Urinary bladder (tissue), 4 donors: Measurements from ENCODE around the gene RASAL2. TPM values are rescaled to one million over a fixed set of nuclear protein-coding genes. Genes with fewer than 3 reads are reported as not detected.

ENCODE experiments used
- DNase-seq: peaks from one replicate; pipeline ENCODE4 v3.0.0-alpha.2; 2015; ENCODE audit errors: extremely low spot score
- H3K27ac ChIP-seq: one replicate; pipeline ENCODE4 v1.5.1; 2013; ENCODE audit warnings: low read depth, mild to moderate bottlenecking, moderate library complexity
- H3K36me3 ChIP-seq: one replicate; pipeline ENCODE4 v1.6.1; 2013; ENCODE audit warnings: mild to moderate bottlenecking, moderate library complexity; ENCODE audit not compliant: insufficient read depth
- H3K4me1 ChIP-seq: one replicate; pipeline ENCODE4 v1.6.1; 2013; ENCODE audit warnings: mild to moderate bottlenecking, moderate library complexity; ENCODE audit not compliant: insufficient read depth
- H3K4me3 ChIP-seq: one replicate; pipeline ENCODE4 v1.5.1; 2013; ENCODE audit warnings: low read depth, low read length
- WGBS: extraction: QIAGEN DNeasy Blood & Tissue Kit; methylation state at CpG from one replicate; pipeline ENCODE4 v1.1.7; 2013; 5-methylcytosine and 5-hydroxymethylcytosine counted together
- polyA plus RNA-seq: library from polyadenylated mRNA; stranded (reverse); fragments of 200-250 nt; gene quantifications from one replicate; pipeline ENCODE4 v1.2.3, GENCODE V29; 2013
- total RNA-seq: library from RNA; depleted of rRNA; stranded (reverse); fragments of >200 nt; gene quantifications from one replicate; pipeline ENCODE4 v1.2.3, GENCODE V29; 2014
- donor health status: healthy with polysubstance abuse.
- donor health status: healthy.

The RASAL2 gene
- total and polyA plus RNA-seq, 2 donors, result 8.8 to 29.2 TPM

DNA sequence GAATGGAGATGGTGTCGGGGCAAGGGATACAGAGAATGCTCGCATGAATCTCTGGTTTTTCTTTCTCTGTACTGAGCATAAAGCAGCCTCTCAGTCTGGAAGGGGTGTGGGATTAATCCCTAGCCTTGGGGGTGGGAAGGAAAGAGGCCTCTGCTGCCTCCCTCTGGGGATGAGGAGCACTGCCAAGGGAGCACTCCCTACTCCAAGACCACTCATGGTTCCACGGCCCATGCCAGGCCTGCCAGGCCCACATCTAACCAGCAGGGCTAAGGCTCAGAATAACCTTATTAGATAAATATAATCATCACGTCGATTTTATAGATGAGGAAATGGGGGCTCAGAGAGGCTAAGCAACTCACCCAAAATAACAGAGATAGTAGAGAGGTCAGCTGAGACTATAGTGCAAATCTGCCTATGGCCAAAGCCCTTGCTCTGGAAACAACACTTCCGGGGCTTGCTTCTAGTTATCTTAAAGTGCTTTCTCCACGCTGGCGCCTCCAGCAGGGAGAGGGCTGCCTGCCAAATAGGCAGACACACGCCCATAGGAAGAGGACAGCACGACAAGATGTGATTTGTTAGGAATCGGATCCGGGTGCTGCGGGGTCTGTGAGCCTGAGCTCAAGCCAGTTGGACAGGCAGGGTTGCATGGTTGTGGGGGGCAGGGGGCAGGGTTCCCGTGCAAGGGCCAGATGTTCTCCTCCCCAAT lies 419.5 kb downstream of the RASAL2 start:
- Histone ChIP-seq H3K4me3 (no peak overlapping the region), H3K36me3 (no peaks in the 10 kb centered on the region), H3K4me1 (no peaks in the 10 kb centered on the region), H3K27ac (no peak overlapping the region)
- WGBS, result 32% methylated on average over 14 of the region's 14 CpGs
- DNase-seq, result no peak

DNA sequence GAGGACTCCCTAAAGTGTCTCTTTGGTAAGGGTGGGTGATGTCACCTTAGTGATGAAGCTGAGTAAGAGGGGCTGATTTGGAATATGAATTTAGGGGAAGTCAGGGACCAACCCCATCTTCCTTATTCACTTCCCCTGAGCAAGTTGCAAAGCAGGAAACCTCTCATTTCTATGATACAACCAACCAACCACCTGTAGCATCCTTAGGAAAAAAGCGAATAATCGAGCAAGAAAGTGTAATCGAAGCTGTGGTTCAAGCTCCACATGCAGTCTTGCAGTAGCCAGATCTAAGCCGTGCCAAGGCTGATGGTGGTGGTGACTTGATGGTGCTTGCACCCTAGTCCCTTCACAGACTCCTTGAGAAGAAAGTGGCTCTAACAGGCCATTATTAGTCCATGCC lies 422.2 kb downstream of the RASAL2 start:
- DNase-seq, result no peak
- Histone ChIP-seq H3K27ac (no peak overlapping the region), H3K4me1 (no peaks in the 10 kb centered on the region), H3K36me3 (no peaks in the 10 kb centered on the region), H3K4me3 (no peak overlapping the region)
- WGBS, result 96% methylated on average over 4 of the region's 4 CpGs

DNA sequence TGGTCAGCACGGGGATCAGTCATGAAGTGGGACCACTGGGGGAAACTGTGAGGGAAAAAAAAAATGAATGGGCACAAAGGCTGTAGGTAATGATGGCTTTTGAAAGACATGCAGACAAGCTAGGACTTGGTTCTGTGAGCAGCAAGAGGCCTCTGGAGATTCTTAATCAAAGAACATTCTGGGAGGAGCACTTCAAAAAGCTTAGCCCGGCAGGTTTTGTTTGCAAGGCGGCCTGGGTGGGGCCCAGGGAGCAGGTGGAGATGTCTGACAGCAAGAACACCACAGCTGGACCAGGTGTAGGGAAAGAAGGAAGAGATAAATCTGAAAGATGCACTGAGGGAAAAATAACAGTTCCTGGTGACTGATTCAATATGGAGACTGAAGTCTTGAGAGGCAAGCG lies 425.0 kb downstream of the RASAL2 start:
- WGBS, result 78% methylated on average over 4 of the region's 4 CpGs
- DNase-seq, result no peak

DNA sequence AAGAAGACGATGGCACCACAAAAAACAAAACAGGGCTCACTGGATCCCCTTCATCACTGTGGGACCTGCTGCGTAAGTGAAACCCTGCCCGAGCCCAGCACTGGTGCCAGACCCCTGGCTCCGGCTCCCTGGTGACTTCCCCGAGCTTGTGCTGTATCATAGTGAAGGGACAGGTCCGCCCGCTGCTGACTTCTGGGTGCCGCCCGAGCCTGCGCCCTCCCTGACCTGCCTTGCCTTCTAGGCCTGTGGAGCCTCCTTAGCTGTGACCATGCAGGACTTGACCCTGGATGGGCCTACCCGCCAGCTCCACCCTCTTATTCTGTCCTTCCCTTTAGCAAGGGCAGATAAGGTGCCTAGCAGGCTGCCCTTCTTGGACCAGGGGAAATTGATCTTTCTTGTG lies 426.9 kb downstream of the RASAL2 start:
- H3K4me3 ChIP-seq, result no peak overlapping the region
- H3K27ac ChIP-seq, result no peak overlapping the region
- no peaks in the 10 kb centered on the region for H3K4me1 ChIP-seq
- no peak for DNase-seq
- 97% methylated on average over 11 of the region's 11 CpGs for WGBS
- no peaks in the 10 kb centered on the region for H3K36me3 ChIP-seq

More for the DNA sequence above, 425.0 kb downstream of the RASAL2 start:
- H3K4me3 ChIP-seq, result no peak overlapping the region
- H3K4me1 ChIP-seq, result no peaks in the 10 kb centered on the region
- no peak overlapping the region for H3K27ac ChIP-seq
- no peaks in the 10 kb centered on the region for H3K36me3 ChIP-seq

DNA sequence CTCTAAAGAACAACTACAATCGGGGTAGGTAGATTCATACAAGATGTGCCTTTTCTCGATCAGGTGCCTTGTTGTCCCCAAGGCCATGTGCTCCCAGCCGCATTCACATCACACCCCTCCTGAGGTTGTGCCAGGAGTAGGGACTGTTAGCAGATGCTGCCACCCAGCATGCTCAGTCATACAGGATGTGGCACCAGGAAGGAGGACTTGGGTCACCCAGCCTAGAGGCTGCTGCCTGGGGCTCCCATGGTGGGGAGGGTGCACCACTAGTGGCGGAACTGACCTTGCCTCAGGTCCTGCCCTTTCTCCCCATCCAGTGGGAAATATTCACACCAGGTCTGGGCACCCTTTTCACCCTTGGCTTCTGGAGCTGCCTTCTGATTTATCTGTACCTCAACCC lies 427.3 kb downstream of the RASAL2 start:
- DNase-seq, result no peak
- Histone ChIP-seq H3K27ac (no peak overlapping the region), H3K4me1 (no peaks in the 10 kb centered on the region), H3K36me3 (no peaks in the 10 kb centered on the region), H3K4me3 (no peak overlapping the region)
- WGBS, result 97% methylated on average over 4 of the region's 4 CpGs

DNA sequence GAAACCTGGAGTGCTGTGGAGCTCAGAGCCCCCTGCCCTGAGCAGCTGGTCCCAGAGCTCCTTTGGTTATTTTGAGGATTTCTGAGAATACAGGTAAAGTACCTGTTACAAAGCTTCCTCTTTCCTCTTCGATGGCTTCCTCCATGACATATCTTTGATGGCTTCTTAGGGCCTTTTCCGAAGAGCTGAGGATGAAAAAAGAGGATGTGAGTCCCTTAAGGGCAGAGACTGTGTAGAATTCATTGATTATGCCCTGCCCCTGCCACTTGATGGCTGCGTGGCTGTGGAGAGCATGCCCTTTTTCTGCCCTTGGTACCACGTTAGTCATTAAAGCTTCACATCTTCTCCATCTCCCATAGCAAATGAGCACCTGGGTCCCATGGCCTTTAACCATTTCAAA lies 433.2 kb downstream of the RASAL2 start:
- Histone ChIP-seq H3K27ac (no peak overlapping the region), H3K36me3 (no peaks in the 10 kb centered on the region), H3K4me3 (no peak overlapping the region), H3K4me1 (no peaks in the 10 kb centered on the region)
- no peak for DNase-seq
- 91% methylated on average over 4 of the region's 4 CpGs for WGBS

DNA sequence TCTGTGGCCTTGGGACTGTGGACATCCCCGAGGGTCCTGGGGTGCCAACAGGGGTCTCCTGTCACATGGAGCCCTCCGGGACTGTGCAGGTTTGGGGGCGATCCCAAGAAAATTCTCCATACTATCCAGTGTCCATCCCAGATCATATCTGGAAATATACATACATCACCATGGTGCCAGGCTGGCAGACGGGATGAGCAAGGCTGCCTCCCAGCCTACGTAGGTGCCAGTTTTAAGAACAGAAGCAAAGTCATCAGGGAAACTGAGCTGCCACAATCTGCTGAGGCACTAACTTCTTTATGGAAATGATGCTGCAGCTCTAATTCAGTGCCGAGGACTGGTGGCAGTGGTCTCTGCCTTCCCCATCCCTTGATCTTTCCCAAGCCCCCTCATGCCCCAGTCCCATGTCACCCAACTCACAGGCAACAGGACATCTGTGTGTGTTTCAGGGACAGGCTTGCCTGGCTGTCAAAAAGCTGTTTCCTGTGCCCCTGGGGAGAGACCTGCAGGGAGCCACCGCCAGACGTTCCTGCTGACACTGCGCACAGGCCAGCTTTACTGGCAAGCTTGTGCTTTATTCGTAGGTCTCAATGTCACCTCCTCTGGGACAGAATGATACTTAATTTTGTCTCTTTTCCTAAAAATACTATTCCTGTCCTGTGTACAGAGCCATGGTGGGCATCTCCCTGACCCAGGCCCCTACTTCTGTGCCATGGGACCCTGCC lies 434.5 kb downstream of the RASAL2 start:
- 90% methylated on average over 10 of the region's 10 CpGs for WGBS
- no peak overlapping the region for H3K27ac ChIP-seq
- no peak overlapping the region for H3K4me3 ChIP-seq
- no peaks in the 10 kb centered on the region for H3K4me1 ChIP-seq
- no peak for DNase-seq
- no peaks in the 10 kb centered on the region for H3K36me3 ChIP-seq

DNA sequence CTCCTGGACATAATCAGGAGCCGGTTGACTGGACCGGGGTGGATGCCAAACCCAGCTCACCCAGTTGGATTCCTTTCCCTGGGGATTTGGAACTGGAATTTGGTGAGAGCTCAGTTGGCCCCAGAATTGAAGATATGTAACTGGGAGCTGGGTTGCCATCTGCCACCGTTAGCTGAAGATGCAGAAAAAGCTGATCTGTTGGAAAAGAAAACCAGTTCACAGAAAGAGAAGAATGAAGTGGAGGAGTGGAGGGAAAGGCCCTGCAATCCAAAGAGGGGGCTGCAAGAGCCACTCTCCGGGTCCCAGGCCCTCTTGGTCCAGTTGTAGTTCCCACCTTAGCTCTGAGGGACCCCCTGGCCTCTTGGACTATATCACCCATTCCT lies 435.0 kb downstream of the RASAL2 start:
- H3K36me3 ChIP-seq, result no peaks in the 10 kb centered on the region
- 87% methylated on average over 4 of the region's 4 CpGs for WGBS
- no peak overlapping the region for H3K27ac ChIP-seq
- DNase-seq, result no peak
- H3K4me3 ChIP-seq, result no peak overlapping the region
- H3K4me1 ChIP-seq, result no peaks in the 10 kb centered on the region

DNA sequence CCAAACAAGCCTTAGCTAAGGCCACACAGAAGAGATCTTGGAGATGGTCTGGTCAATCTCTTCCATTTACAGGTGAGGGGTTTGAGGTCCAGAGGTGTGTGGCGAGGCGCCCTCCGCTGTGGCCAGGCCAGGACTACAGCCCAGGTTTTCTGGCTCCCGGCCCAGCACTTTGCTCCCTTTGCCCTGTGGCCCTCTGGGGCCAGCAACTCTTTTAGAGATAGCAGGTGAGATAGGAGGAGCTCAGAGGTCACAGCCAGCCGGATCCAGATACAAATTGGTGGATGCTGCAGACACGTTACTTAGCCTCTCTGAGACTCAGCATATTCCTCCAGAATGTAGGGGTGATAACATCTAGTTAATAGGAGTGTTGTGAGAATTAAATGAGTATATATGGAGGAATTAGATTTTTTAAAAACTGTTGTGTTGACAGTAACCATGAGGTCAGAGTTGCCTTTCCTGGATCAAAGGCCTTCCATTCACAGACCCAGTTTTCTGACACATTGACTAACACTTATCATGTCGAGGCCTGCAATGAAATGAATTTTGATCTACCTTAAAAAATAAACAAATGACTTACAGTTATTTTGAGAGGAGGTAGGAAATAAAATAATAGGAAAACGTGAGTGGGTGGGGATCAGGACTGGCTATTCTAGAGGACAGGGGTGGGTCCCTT lies 435.6 kb downstream of the RASAL2 start:
- H3K36me3 ChIP-seq, result no peaks in the 10 kb centered on the region
- no peak overlapping the region for H3K27ac ChIP-seq
- no peaks in the 10 kb centered on the region for H3K4me1 ChIP-seq
- DNase-seq, result no peak
- no peak overlapping the region for H3K4me3 ChIP-seq
- WGBS, result 91% methylated on average over 8 of the region's 8 CpGs

DNA sequence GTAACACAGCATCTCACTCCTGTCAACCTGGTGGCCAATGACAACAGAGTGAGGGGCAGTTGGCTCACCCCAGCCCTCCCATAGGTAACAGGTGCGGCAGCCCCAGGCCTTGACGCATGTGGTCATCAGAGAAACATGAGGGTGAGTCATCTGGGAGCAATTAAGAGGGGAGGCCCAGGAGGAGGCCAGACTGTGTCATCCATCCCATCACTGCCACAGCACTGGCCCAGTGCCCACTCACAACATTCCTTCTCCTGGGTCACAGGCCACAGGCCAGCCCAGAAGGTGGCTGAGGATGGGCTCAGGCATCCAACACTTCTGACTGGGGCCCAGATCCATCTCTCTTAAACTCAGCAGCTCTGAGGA lies 436.1 kb downstream of the RASAL2 start:
- H3K27ac ChIP-seq, result no peak overlapping the region
- DNase-seq, result no peak
- no peaks in the 10 kb centered on the region for H3K4me1 ChIP-seq
- 87% methylated on average over 2 of the region's 2 CpGs for WGBS
- no peaks in the 10 kb centered on the region for H3K36me3 ChIP-seq
- H3K4me3 ChIP-seq, result no peak overlapping the region

DNA sequence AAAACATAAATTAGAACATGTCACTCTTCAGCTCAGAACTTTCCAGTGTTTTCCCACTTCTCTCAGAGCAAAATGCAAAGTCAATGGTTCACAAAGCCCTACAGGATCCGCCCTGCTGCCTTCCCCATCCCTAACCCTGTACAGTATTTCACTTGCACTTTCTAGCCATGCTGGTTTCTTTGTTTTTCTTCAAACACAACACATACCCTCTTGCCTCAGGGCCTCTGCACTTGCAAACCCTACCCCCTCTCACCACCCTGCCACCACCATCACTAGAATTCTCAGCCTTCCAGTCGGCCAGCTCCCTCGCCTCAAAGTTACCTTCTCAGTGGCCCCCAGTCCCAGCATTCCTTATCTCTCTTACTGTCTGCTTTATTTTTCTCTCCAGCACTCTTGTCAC lies 436.6 kb downstream of the RASAL2 start:
- 97% methylated on average over 3 of the region's 3 CpGs for WGBS
- H3K36me3 ChIP-seq, result no peaks in the 10 kb centered on the region

DNA sequence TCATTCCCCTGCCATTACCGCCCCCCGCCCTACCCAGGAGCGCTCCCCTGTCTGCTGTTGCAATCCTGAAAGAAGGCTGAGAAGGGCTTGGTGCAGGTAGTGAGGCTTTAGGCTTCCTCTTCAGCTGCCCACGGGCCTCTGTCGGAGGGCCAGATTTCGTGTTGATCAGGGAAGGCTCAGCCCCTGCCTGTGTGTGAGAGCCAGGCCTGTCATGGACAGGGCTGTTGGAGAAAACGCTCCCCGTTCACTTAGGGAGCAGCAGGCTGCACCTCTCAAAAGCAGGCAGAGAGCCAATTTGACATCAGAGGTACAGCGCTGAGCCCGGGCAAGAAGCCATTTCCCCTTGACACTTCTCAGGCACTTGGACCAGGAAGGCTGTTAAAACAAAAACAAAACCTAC lies 438.0 kb downstream of the RASAL2 start:
- DNase-seq, result no peak
- 53% methylated on average over 10 of the region's 10 CpGs for WGBS
- H3K4me1 ChIP-seq, result no peaks in the 10 kb centered on the region
- no peak overlapping the region for H3K27ac ChIP-seq
- H3K36me3 ChIP-seq, result no peaks in the 10 kb centered on the region
- H3K4me3 ChIP-seq, result no peak overlapping the region

More for the DNA sequence above, 436.6 kb downstream of the RASAL2 start:
- DNase-seq, result no peak
- Histone ChIP-seq H3K27ac (no peak overlapping the region), H3K4me1 (no peaks in the 10 kb centered on the region), H3K4me3 (no peak overlapping the region)

DNA sequence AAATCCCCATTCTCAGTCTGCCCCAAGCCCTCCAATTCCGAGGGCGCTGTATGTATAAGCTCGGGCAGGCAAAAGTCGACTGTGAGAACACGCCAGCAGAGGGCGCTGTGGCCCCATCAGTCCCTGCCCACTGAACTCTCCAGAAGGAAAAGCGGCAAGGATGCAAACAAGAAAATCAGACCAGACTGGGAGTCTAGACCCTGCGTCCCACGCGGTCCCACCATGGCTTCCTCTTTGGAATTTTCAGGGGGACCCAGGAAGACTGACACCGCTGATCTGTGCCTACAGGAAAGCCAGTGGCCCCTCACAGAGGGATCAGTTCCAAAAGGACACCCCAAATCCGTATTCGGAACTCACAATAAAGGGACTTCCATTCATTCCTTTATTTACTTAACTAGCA lies 438.5 kb downstream of the RASAL2 start:
- H3K4me1 ChIP-seq, result no peaks in the 10 kb centered on the region
- H3K27ac ChIP-seq, result no peak overlapping the region
- H3K4me3 ChIP-seq, result no peak overlapping the region
- 24% methylated on average over 13 of the region's 13 CpGs for WGBS
- DNase-seq, result no peak
- H3K36me3 ChIP-seq, result no peaks in the 10 kb centered on the region
